Progenitor cell of endocrine pancreas (in vitro differentiated cells): ENCODE results near the gene ZNF778. TPM values are rescaled to one million over a fixed set of nuclear protein-coding genes. Genes with fewer than 3 reads are reported as not detected.

Experiments
- DNase-seq: peaks from one replicate; pipeline ENCODE4 v3.0.0; 2021; ENCODE audit warnings: low spot score; ENCODE audit not compliant: unreplicated experiment
- H3K27ac Mint-ChIP-seq: 2 replicates; pipeline ENCODE4 v1.8.0; 2021; ENCODE audit warnings: mild to moderate bottlenecking, moderate library complexity, mixed read lengths
- H3K27me3 Mint-ChIP-seq: 2 replicates; pipeline ENCODE4 v1.8.0; 2021; ENCODE audit warnings: mixed read lengths
- H3K36me3 Mint-ChIP-seq: 2 replicates; pipeline ENCODE4 v1.8.0; 2022; ENCODE audit warnings: mixed read lengths; ENCODE audit not compliant: insufficient read depth
- H3K4me1 Mint-ChIP-seq: 2 replicates; pipeline ENCODE4 v1.8.0; 2021; ENCODE audit warnings: low read depth, mixed read lengths
- H3K4me3 Mint-ChIP-seq: 2 replicates; pipeline ENCODE4 v1.8.0; 2021; ENCODE audit warnings: low read depth, mild to moderate bottlenecking, moderate library complexity, mixed read lengths
- H3K9me3 Mint-ChIP-seq: 2 replicates; pipeline ENCODE4 v1.8.0; 2021; ENCODE audit warnings: low read depth, mixed read lengths
- total RNA-seq: library from RNA; stranded (reverse); gene quantifications from 2 replicates; pipeline ENCODE4 v1.2.1, GENCODE V29; 2021
- TF ChIP-seq, protein P1 (sequence below): fragments of 200-600 bp; sonication (generic); IDR thresholded peaks from one replicate; pipeline ENCODE4 v1.5.0; 2021; ENCODE audit warnings: antibody characterized with exemption, mild to moderate bottlenecking; ENCODE audit not compliant: unreplicated experiment

Gene ZNF778
- total RNA-seq, 1 donor from 2014 or later: 11.2 TPM

- DNase-seq: no peak
- H3K4me3 Mint-ChIP-seq: no peak overlapping the region
- no peaks in the 10 kb centered on the region for H3K4me1 Mint-ChIP-seq
- TF ChIP-seq, protein P1, sequence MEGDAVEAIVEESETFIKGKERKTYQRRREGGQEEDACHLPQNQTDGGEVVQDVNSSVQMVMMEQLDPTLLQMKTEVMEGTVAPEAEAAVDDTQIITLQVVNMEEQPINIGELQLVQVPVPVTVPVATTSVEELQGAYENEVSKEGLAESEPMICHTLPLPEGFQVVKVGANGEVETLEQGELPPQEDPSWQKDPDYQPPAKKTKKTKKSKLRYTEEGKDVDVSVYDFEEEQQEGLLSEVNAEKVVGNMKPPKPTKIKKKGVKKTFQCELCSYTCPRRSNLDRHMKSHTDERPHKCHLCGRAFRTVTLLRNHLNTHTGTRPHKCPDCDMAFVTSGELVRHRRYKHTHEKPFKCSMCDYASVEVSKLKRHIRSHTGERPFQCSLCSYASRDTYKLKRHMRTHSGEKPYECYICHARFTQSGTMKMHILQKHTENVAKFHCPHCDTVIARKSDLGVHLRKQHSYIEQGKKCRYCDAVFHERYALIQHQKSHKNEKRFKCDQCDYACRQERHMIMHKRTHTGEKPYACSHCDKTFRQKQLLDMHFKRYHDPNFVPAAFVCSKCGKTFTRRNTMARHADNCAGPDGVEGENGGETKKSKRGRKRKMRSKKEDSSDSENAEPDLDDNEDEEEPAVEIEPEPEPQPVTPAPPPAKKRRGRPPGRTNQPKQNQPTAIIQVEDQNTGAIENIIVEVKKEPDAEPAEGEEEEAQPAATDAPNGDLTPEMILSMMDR: no peak
- no peaks in the 10 kb centered on the region for H3K27me3 Mint-ChIP-seq
- H3K36me3 Mint-ChIP-seq: peaks cover 21% of the 10 kb centered on the region
- no peak overlapping the region for H3K27ac Mint-ChIP-seq
- no peaks in the 10 kb centered on the region for H3K9me3 Mint-ChIP-seq
Measured at GRCh38 chr16:89268585-89268984, 51.1 kb downstream of the ZNF778 start.

DNA sequence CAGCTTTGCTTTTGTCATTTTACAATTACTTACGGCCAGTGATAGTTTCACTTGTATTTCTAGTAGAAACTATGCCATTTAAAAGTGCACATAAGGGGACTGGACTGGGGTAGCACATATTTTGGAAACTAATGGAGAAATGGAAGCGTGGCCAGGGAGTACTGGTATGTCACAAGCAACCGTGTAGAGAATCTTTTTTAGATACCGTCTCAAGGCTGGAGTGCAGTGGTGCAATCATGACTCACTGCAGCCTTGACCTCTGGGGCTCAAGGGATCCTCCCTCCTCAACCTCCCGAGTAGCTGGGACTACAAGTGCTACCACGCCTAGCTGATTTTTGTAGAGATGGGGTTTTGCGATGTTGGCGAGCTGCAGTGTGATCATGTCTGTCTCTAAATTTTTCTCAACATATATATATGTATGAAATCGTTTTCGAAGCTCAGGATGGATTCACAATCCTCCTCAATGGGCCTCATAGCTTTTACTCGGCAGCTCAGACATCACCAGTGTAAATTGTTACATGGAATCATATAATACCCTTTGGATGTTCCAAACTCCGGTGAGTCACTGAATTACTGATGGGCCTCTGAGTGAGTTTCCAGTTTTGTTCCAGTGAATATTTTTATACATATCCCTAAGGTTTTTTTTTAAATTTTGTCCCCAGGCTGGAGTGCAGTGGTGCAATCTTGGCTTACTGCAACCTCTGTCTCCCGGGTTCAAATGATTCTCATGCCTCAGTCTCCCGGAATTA lies 51.7 kb downstream of the ZNF778 start:
- no peak for DNase-seq
- no peak overlapping the region for H3K27ac Mint-ChIP-seq
- H3K4me1 Mint-ChIP-seq: no peaks in the 10 kb centered on the region
- H3K4me3 Mint-ChIP-seq: no peak overlapping the region
- peaks cover 24% of the 10 kb centered on the region for H3K36me3 Mint-ChIP-seq
- no peaks in the 10 kb centered on the region for H3K9me3 Mint-ChIP-seq
- H3K27me3 Mint-ChIP-seq: no peaks in the 10 kb centered on the region
- TF ChIP-seq, protein P1: no peak

- no peak overlapping the region for H3K4me3 Mint-ChIP-seq
- H3K27me3 Mint-ChIP-seq: no peaks in the 10 kb centered on the region
- DNase-seq: no peak
- H3K4me1 Mint-ChIP-seq: no peaks in the 10 kb centered on the region
- no peak overlapping the region for H3K27ac Mint-ChIP-seq
- peaks cover 24% of the 10 kb centered on the region for H3K36me3 Mint-ChIP-seq
- H3K9me3 Mint-ChIP-seq: no peaks in the 10 kb centered on the region
- TF ChIP-seq, protein P1: no peak
Measured at GRCh38 chr16:89269805-89270665, 52.5 kb downstream of the ZNF778 start.

DNA sequence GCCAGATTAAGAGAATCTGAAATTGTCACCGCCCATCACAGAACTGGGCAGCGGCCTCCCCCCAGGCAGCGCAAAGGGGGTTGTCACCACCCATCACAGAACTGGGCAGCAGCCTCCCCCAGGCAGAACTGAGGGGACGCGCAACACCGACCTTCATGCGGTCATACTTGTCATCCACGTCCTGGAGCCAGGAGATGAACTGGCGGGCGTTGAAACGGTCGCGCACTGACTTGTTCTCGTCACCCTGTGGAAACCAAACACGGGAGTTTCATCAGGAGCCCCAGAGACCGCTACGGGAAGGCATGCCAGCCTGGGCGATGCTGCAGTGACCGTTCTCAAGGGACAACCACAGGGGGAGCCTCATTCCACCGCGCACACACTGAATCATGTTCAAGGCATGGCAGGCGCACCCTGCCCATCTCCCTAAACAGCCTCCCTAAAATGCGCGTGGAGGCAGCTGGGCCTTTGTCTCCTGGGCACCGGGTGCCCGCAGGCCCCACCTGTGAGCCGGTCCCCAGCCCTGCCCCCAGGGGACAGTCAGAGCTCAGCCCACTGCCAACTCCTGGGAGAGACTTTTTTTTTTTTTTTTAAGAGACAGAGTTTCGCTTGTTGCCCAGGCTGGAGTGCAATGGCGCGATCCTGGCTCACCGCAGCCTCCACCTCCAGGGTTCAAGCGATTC lies 53.3 kb downstream of the ZNF778 start:
- DNase-seq: no peak

More for the DNA sequence above, 53.3 kb downstream of the ZNF778 start:
- Mint-ChIP-seq H3K4me1 (no peaks in the 10 kb centered on the region), H3K27ac (no peak overlapping the region), H3K4me3 (no peak overlapping the region), H3K36me3 (peaks cover 24% of the 10 kb centered on the region), H3K9me3 (no peaks in the 10 kb centered on the region), H3K27me3 (no peaks in the 10 kb centered on the region)
- TF ChIP-seq, protein P1: no peak
